GM18520 (cell line): ENCODE results near the gene C1orf198.

Experiments used
- ATAC-seq: cut with Tn5 transposase; IDR thresholded peaks from one replicate; pipeline ENCODE4 v1.9.1; 2021; ENCODE audit not compliant: unreplicated experiment

The C1orf198 gene

GRCh38 chr1:230836347-230836746 lies 32.0 kb downstream of the C1orf198 start:
- no peak for ATAC-seq

GRCh38 chr1:230834292-230834691 lies 34.0 kb downstream of the C1orf198 start:
- ATAC-seq = no peak

GRCh38 chr1:230833511-230833910 lies 34.8 kb downstream of the C1orf198 start:
- ATAC-seq = no peak

- no peak for ATAC-seq
Measured at GRCh38 chr1:230832476-230832875, 35.8 kb downstream of the C1orf198 start.

- ATAC-seq = no peak
Measured at GRCh38 chr1:230831771-230832170, 36.5 kb downstream of the C1orf198 start.

GRCh38 chr1:230828421-230828820 lies 39.9 kb downstream of the C1orf198 start:
- no peak for ATAC-seq

- no peak for ATAC-seq
Measured at GRCh38 chr1:230827801-230828200, 40.5 kb downstream of the C1orf198 start.

GRCh38 chr1:230827081-230827681 lies 41.1 kb downstream of the C1orf198 start:
- ATAC-seq = no peak

- ATAC-seq = no peak
Measured at GRCh38 chr1:230826166-230826875, 42.0 kb downstream of the C1orf198 start.

- ATAC-seq = no peak
Measured at GRCh38 chr1:230825761-230826160, 42.6 kb downstream of the C1orf198 start.

- ATAC-seq = no peak
Measured at GRCh38 chr1:230824919-230825721, 43.2 kb downstream of the C1orf198 start.

- ATAC-seq = no peak
Measured at GRCh38 chr1:230824551-230824918, 43.8 kb downstream of the C1orf198 start.

GRCh38 chr1:230823931-230824381 lies 44.4 kb downstream of the C1orf198 start:
- no peak for ATAC-seq

- no peak for ATAC-seq
Measured at GRCh38 chr1:230823426-230823825, 44.9 kb downstream of the C1orf198 start.

- ATAC-seq = no peak
Measured at GRCh38 chr1:230822092-230822581, 46.2 kb downstream of the C1orf198 start.

GRCh38 chr1:230821346-230821745 lies 47.0 kb downstream of the C1orf198 start:
- ATAC-seq = no peak

GRCh38 chr1:230820568-230820967 lies 47.8 kb downstream of the C1orf198 start:
- no peak for ATAC-seq

- no peak for ATAC-seq
Measured at GRCh38 chr1:230819976-230820375, 48.3 kb downstream of the C1orf198 start.

GRCh38 chr1:230818901-230819300 lies 49.4 kb downstream of the C1orf198 start:
- no peak for ATAC-seq

- no peak for ATAC-seq
Measured at GRCh38 chr1:230818367-230818766, 50.0 kb downstream of the C1orf198 start.

- no peak for ATAC-seq
Measured at GRCh38 chr1:230816018-230816417, 52.3 kb downstream of the C1orf198 start.
